Adrenal gland (tissue), 5 donors: ENCODE data around the gene PCNX2.

Source experiments
- POLR2A ChIP-seq, 2 donors: fragments of 450-650 bp; IDR thresholded peaks; one replicate each; pipeline ENCODE4 v1.6.1; 2017; ENCODE audit warnings: antibody characterized with exemption in 2 of 2, mild to moderate bottlenecking in 2 of 2, moderate library complexity in 1 of 2
- TF ChIP-seq, protein P1 (sequence below), 6 experiments: fragments of 450-650 bp in 4 of 6; fragments of 200-600 bp in 2 of 6; sonication (generic) in 1 of 6; IDR thresholded peaks; 1 replicate in 5 of 6; 2 replicates in 1 of 6; pipeline versions ENCODE4 v1.5.1 to v1.8.0; 2016 to 2021; ENCODE audit warnings: antibody characterized with exemption in 6 of 6, mild to moderate bottlenecking in 2 of 6, moderate library complexity in 1 of 6
- donor health status: DM: no; HTN: no; CAD: no.

DNA sequence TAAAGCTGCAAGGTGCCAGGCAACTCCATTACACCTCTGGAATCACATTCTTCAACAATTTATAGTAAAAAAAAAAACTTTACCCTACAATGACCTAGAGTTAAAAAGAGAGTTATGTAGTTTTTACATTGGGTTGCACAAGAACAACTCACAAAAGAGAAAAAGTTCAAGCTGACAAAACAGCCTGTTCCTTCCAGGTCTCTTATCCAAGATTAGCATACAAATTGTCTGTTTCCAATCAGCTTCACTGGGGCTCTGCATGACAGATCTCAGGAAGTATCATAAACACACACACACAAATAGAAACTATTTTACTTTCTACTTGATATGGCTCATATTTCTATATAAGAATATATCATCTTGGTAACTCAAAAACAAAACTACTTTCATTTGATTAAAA lies 154.6 kb downstream of the PCNX2 start:
- TF ChIP-seq, protein P1, sequence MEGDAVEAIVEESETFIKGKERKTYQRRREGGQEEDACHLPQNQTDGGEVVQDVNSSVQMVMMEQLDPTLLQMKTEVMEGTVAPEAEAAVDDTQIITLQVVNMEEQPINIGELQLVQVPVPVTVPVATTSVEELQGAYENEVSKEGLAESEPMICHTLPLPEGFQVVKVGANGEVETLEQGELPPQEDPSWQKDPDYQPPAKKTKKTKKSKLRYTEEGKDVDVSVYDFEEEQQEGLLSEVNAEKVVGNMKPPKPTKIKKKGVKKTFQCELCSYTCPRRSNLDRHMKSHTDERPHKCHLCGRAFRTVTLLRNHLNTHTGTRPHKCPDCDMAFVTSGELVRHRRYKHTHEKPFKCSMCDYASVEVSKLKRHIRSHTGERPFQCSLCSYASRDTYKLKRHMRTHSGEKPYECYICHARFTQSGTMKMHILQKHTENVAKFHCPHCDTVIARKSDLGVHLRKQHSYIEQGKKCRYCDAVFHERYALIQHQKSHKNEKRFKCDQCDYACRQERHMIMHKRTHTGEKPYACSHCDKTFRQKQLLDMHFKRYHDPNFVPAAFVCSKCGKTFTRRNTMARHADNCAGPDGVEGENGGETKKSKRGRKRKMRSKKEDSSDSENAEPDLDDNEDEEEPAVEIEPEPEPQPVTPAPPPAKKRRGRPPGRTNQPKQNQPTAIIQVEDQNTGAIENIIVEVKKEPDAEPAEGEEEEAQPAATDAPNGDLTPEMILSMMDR (IDR thresholded peaks at IDR 0.05): no peak
- TF ChIP-seq POLR2A (IDR thresholded peaks at IDR 0.05): no peak
